Measurements from ENCODE around the gene GLUL.

GLUL gene

DNA sequence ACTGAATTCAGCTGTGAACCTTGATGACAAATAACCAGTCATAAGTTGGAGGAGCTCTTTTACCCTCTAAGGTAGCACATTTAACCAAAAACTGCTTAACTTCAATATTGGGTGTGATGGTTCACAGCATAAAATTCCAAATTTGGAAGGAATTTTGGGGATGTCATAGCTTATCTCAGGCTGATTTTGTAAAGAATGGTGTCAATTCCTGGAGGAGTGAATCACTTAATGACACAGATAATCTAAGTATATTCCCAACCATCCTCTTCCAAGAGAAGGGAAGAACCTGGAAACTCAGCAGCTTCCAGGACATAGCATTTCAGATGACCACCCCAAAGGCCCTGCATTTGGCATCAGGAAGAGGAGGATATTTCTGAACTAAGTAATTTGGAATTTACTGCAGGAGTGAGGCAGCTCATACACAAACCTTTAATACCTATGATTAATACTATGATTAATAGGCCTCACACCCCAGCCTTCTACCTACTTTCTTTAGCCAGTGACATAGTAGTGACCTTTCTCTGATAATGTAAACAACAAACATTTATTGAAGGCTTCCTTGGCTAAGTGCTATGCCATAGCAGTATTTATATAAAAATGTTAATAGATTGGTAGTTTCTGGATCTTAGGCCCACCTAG lies 14.5 kb downstream of the GLUL start:
- no peak for DNase-seq
- in situ Hi-C loops (cut with MboI; ENCODE audit: low pct_unique_long_range_greater_than_20kb, low sequenced_read_pairs) = no loop called here

DNA sequence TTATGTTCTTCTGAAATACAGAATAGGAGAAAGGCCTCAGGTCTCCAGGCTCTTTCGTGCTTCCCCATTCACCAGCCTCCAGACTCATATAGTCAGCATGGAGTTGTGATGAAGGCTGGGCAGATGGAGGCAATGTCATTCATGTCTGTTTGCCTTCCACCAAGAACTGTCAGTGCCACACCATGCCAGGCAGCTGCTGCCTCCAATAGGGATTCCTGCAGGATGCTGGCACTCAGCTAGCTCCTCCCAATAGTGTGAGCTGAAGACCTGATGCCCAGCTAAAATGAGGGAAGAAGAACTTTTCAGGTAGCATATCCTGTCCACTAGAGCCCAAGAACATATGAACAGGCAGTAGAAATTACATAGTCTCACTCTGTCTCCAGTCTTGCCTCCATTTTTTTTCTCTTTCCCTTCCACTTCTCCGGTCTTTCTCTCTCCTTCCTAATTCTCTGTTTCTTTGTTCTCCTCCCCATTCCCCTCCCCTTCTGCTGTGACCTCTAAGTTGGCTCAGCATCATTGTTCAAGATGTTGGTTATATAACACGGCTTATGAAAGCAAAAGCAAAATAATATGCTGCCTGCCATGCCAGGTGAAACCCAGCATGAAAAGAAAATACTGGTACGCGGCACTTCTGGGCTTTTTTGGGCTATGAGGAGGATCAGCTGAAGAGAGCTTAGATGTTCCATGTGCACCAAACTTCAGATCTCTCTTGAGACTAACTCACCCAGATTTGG lies 17.3 kb downstream of the GLUL start:
- DNase-seq = no peak
- in situ Hi-C loops (cut with MboI; ENCODE audit: low pct_unique_long_range_greater_than_20kb, low sequenced_read_pairs) = no loop called here

DNA sequence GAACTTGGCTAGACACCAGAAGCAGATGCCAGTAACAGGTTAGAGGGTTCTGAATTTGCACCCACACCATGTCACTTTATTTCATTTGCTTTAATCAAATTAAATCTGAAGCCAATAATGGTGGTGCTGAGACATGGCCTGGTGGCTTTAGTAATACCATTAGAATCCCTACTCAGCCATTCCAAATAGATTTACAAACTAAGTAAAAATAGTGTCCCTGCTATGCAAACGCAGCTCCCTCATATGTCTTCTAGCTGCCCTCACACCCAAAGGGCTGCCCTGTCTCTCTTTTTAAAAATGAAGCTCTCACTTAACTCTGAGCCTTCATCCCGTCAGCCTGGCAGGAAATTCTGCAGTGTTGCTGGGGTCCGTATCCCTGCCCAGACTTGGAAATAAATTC lies 21.1 kb downstream of the GLUL start:
- in situ Hi-C loops (cut with MboI; ENCODE audit: low pct_unique_long_range_greater_than_20kb, low sequenced_read_pairs) = no loop called here

DNA sequence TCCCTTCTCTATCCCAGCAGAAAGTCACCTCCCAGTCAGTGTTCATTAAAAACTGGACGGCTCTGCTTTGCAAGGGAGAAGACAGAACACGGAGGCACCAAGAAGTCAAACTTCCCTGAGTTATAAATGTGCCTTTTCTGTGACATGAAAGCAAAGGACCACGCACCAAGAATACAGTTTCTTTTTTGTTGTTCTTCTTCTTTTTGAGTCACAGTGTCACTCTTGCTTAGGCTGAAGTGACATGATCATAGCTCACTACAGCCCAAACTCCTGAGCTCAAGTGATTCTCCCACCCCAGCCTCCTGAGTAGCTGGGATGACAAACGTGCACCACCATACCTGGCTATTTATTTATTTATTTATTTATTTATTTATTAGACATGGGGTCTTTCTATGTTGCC lies 22.7 kb downstream of the GLUL start:
- DNase-seq = no peak
- in situ Hi-C loops (cut with MboI; ENCODE audit: low pct_unique_long_range_greater_than_20kb, low sequenced_read_pairs) = no loop called here

More for the DNA sequence above, 21.1 kb downstream of the GLUL start:
- no peak for DNase-seq

DNA sequence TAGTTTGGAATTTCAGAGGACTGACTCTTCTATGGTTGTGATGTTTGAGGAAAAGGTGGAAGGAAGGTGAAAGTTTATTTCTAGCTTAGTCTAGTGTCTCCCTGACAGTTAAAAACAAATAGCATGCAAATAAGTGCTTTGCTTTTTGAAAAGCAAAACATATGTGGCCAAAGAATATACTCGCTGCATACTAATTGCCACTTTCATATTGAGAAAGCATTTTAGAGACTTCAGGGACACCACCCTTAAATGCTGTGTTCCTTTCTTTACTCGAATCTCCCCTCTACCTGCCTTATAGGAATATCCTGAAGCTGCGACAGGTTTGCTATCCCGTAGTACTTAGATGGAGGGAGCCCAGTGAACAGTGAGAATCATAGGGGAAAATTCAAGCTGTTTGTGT lies 23.2 kb downstream of the GLUL start:
- DNase-seq = no peak
- in situ Hi-C loops (cut with MboI; ENCODE audit: low pct_unique_long_range_greater_than_20kb, low sequenced_read_pairs) = no loop called here

DNA sequence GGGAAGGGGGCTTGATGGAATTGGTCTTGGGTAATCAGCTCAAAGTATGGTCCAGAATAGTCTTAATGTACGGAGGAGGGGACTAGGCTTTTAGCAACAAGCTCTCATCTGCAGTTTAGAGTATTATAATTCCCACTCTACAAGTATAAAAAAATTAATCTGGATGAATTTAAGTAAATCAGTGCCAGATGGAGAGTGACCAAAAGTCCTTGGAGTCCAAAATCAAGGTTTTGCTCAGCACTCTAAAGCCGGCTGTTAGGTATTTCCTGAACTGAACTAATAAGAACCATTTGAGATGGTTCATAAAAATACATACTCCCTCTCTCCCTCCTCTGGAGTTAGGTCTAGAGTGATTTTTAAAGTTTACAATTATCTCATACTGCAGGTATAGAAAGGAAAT lies 23.7 kb downstream of the GLUL start:
- DNase-seq = no peak
- in situ Hi-C loops (cut with MboI; ENCODE audit: low pct_unique_long_range_greater_than_20kb, low sequenced_read_pairs) = no loop called here

DNA sequence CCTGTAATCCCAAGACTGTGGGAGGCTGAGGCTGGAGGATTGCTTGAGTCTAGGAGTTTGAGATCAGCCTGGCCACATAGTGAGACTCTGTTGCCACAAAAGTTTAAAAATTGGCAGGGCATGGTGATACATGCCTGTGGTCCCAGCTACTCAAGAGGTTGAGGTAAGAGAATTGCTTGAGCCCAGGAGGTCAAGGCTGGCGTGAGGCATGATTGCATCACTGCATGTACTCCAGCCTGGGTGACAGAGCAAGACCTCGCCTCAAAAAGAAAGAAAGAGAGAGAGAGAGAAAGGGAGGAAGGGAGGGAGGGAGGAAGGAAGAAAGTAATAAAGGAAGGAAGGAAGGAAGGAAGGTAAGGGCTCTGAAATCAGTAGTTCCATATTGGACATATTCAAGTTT lies 25.0 kb downstream of the GLUL start:
- in situ Hi-C loops (cut with MboI; ENCODE audit: low pct_unique_long_range_greater_than_20kb, low sequenced_read_pairs) = no loop called here
- DNase-seq = no peak

DNA sequence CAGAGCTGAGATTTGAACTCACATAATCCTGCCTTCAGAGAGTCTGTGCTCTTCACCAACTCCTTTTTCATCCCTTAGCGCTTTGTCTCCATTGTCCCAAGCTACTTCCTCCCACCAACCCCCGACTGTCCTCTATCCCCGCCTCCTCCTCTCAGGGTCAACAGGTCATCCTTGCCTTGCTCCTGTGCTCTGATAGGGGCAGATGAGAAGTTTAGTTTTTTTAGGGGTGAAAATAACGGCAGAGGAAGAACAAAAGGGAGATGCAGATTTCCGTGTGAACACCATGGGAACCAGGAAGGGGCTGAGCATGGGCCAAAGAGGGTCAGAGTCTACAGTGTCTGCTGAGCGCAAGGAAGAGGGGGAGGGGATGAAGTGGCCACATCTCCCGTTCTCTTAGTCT lies 31.9 kb downstream of the GLUL start:
- in situ Hi-C loops (cut with MboI; ENCODE audit: low pct_unique_long_range_greater_than_20kb, low sequenced_read_pairs) = no loop called here
- DNase-seq = no peak

DNA sequence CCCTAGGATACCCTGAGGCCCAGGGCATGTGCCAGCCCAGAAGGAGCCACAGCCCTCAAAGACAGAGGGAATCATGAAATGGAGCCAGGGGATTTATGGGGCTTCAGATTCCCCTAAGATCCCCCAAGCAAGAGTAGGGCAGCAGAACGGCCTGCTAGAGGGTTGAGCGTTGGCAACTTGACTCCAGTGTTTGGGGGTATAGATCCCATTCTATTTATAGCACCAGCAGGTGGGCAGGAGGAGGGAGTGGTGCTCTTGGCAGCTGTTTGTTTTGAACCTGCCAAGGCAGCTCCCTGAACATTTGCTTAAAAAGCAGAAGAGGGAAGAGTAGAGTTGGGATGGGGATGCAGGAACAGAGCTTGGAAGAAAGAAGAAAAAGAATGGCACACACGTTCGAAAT lies 33.7 kb downstream of the GLUL start:
- no peak for DNase-seq

DNA sequence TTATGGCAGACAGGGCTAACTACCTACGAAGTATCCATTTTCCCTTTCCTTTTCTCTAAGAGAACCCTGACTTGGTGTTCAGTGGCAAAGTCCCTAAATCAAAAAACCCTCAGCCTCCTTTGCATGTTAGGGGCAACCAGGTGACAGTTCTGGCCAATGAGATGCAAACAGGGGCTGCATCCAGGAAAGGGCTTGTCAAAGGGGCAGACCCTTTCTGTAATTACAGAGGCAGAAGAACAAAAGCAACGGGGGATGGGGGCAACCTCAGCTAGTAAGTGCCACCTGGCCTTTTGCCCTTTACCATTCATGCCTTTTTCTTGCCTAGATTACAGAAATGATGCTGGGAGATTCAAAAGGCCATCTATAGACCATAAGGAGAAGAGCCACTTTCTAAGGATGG lies 34.4 kb downstream of the GLUL start:
- DNase-seq = no peak
- in situ Hi-C loops (cut with MboI; ENCODE audit: low pct_unique_long_range_greater_than_20kb, low sequenced_read_pairs) = no loop called here

More for the DNA sequence above, 33.7 kb downstream of the GLUL start:
- in situ Hi-C loops (cut with MboI; ENCODE audit: low pct_unique_long_range_greater_than_20kb, low sequenced_read_pairs) = no loop called here

DNA sequence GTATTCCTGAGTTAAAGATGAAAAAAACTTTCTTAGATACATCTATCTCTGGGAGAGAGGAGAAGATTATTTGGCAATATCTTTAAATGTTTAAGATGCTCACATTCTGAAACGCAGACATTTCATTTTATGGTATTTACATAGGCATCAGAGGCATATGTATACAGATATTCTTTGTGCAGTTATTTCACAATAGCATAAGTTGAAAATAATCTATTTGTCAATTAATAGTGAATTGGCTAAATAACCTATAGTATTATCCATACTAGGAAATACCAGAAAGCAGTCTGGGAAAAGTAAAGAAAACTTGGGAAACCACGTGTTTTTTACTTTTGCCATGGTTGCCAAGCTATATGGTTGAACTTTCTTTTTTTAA lies 35.9 kb downstream of the GLUL start:
- in situ Hi-C loops (cut with MboI; ENCODE audit: low pct_unique_long_range_greater_than_20kb, low sequenced_read_pairs) = no loop called here
- no peak for DNase-seq

DNA sequence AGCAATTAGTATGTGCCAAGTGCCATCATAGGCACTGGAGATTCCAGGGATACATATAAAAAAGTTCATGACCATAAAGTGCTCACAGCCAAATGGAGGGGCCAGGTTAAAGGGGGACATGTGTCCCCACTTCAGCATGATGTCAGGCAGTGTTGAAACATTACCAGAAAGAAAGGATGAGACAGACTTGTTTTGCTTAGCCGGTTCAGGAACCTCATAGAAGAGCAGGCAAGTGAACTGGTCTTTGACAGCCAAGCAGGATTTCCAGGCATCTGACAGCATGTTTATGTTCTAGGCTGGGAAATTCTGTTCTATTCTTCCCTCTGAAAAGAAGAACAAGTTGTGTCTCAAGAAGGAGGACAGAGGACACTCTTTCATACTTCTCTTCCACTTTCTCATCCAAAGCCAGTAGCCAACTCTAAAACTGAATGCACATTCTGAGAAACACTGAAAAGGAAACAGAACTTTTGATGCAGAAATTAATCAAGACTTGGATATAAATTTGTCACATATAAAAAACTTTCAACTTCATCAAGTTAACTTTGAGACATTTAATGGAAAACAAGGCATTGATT lies 39.7 kb downstream of the GLUL start:
- DNase-seq = no peak
- in situ Hi-C loops (cut with MboI; ENCODE audit: low pct_unique_long_range_greater_than_20kb, low sequenced_read_pairs) = no loop called here

DNA sequence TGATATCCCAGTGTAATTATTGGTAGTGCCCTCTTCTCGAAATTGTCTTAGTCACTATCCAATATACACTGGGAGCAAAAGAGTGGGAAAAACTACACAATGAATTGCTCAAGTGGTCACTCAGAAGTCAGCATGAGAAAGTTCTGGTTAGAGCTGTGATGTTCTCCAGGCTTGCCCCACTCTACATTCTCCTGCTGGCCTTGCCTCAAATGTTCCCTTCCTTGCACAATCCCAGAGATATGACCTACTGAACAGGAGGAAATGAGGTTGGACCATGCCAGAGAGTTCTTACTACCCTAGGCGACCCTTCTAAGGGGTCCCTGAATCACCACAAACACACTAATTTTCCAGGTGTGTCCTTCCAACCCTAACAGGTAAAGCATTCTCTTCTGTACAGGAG lies 40.8 kb downstream of the GLUL start:
- DNase-seq = no peak
- in situ Hi-C loops (cut with MboI; ENCODE audit: low pct_unique_long_range_greater_than_20kb, low sequenced_read_pairs) = no loop called here

DNA sequence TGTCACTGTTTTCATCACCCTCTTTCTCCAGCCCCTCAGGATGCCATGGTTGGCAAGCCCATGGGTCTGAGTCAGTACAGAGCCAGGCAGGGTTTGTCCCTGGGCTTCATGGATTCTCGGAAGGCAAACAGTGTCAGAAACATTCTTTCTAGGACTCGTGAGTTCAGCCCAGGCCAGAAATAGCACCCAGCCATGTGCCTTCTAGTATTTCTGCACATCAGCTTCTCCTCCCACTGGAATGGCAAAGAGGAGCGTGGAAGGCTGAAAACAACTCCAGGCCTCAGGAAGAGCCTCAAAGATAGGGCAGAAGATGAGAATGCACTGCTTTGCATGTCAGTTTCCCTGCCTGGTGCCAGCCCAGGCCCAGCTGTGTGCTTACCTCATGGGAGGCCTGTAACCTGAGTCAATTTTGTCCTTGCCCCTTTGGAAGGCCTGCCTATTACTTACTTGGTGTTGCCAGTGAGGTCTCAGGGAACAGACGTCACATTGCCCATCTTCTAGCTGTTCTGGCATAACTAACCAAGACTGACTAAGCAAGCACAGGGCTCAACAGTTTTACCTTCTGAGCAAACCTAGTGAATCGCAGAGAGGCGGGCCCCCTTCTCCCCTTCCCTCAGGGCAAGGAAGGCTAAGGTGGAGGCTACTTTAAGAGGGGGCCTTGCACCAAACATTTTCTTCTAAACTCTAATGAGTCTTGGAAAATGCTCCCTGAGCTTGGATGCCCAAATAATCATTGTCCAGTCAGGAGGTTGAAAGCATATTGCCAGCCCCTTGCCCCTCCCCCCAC lies 42.4 kb downstream of the GLUL start:
- in situ Hi-C loops (cut with MboI; ENCODE audit: low pct_unique_long_range_greater_than_20kb, low sequenced_read_pairs) = no loop called here
- no peak for DNase-seq

DNA sequence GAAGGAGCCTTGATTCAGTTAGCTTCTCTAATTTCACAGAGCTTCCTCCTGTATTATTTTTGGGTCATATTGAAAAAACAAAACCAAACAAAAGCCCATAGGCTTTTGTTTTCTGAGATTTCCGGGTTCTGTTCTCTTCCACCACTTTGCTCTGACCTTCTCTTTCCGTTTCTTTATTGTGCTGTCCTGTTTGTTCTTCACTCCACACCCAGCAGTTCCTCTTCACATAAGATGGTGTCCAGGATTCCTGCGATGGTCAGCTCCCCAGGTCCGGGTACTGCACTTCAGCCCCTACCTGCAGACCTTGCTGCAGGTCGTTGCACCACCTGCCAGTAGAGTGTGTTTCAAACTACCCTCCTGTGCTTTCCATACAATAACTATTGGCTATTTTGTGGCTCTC lies 44.6 kb downstream of the GLUL start:
- DNase-seq = no peak
- in situ Hi-C loops (cut with MboI; ENCODE audit: low pct_unique_long_range_greater_than_20kb, low sequenced_read_pairs) = no loop called here

DNA sequence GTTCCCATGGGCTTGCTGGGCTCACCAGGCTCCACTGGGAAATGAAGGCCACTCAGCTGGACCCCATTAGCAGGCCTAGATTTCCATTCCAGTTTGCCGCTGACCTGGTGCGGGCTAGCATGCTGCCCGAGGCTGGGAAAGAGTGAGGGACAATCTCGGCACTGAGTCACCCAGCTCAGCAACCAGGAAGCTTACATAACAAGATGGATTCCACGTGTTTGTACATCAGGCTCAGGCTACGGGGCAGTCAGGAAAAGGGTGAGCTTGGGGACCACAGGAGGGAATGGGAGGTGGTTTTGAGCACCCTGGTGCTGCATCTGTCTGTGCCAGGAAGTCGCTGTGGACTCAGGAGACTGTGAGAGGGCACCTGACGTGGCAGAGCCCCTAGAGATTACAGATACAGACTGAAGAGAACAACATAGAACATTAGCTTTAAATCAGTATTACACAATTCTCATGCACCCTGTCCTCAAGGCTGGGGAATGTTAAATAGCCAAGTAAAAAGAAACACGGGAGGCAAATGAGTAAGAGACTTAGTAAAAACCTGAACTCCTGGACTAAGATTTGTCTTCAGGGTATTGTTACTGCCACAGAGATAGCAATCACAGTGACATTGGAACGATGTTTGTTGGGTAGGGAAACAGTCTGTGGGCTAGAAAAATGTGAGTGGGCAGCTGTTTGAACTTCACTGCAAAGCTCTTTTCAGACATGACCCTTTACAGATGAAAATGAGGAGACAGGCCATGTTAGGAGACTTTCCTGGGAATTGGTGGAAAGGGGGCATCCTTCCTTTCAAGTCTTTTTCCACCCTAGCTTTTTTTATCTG lies 51.1 kb downstream of the GLUL start:
- in situ Hi-C loops (cut with MboI; ENCODE audit: low pct_unique_long_range_greater_than_20kb, low sequenced_read_pairs) = no loop called here
- no peak for DNase-seq

DNA sequence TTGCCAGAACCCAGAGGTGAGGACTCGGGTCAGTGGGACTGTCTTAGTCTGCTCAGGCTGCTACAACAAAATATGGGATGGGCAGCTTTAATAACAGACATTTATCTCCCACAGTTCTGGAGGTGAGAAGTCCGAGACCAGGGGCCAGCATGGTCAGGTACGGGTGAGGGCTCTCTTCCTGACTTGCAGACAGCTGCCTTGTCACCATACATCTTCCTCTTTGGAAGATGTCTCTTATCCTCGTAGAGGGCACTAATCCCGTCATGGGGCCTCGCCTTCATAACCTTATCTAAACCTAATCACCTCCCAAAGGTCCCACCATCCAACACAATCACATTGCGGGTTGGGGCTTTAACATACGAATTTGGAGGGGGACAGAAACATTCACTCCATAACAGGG lies 51.9 kb downstream of the GLUL start:
- DNase-seq = no peak
- in situ Hi-C loops (cut with MboI; ENCODE audit: low pct_unique_long_range_greater_than_20kb, low sequenced_read_pairs) = no loop called here

DNA sequence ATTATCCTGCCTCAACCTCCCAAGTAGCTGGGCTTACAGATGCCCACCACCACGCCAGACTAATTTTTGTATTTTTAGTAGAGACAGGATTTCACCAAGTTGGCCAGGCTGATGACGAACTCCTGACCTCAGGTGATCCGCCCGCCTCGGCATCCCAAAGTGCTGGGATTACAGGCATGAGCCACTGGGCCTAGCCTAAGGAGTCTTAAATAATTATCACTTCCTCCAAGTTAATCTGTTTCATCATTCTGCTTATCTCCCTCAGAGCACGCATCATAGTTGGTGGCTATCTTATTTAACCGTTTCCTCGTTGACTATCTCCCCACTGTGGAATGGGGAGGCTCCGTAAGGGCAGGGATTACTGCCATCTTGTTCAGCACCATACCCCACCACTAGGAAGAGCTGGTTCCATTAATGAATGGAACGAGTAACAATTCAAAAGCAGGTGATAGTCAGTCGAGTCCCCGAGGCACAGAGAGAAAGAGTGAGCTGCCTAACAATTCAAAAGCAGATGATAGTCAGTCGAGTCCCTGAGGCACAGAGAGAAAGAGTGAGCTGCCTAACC lies 52.7 kb downstream of the GLUL start:
- in situ Hi-C loops (cut with MboI; ENCODE audit: low pct_unique_long_range_greater_than_20kb, low sequenced_read_pairs) = no loop called here
- DNase-seq = no peak
